ENCODE data around the gene PODNL1. TPM values are rescaled to one million over a fixed set of nuclear protein-coding genes. Genes with fewer than 3 reads are reported as not detected.

Gene PODNL1
- total RNA-seq, 2 experiments from 2014 or later = 0.34 to 0.50 TPM

GRCh38 chr19:13896227-13896626 lies 42.0 kb downstream of the PODNL1 start:
- H3K27me3 Mint-ChIP-seq = no peaks in the 10 kb centered on the region
- DNase-seq = no peak
- no peaks in the 10 kb centered on the region for H3K9me3 Mint-ChIP-seq
- ChIA-PET CTCF (no interaction called here), POLR2A (no interaction called here)
- no peak overlapping the region for H3K4me3 Mint-ChIP-seq
- no peaks in the 10 kb centered on the region for H3K36me3 Mint-ChIP-seq
- no peak overlapping the region for H3K27ac Mint-ChIP-seq
- intact Hi-C loops (cut with micrococcal nuclease) = no loop called here
- H3K4me1 Mint-ChIP-seq (ENCODE audit: low read depth) = no peaks in the 10 kb centered on the region

- H3K27ac Mint-ChIP-seq = no peak overlapping the region
- no peaks in the 10 kb centered on the region for H3K27me3 Mint-ChIP-seq
- no peaks in the 10 kb centered on the region for H3K36me3 Mint-ChIP-seq
- no peaks in the 10 kb centered on the region for H3K9me3 Mint-ChIP-seq
- H3K4me3 Mint-ChIP-seq = no peak overlapping the region
- ChIA-PET POLR2A (no interaction called here), CTCF (no interaction called here)
- DNase-seq = no peak
- intact Hi-C loops (cut with micrococcal nuclease) = no loop called here
- no peaks in the 10 kb centered on the region for H3K4me1 Mint-ChIP-seq (ENCODE audit: low read depth)
These were observed 43.7 kb downstream of the PODNL1 start for GRCh38 chr19:13894552-13894951.

- H3K4me1 Mint-ChIP-seq (ENCODE audit: low read depth) = no peaks in the 10 kb centered on the region
- H3K9me3 Mint-ChIP-seq = no peaks in the 10 kb centered on the region
- no peak for DNase-seq
- H3K36me3 Mint-ChIP-seq = no peaks in the 10 kb centered on the region
- intact Hi-C loops (cut with micrococcal nuclease) = no loop called here
- ChIA-PET CTCF (no interaction called here), POLR2A (no interaction called here)
- no peak overlapping the region for H3K27ac Mint-ChIP-seq
- no peak overlapping the region for H3K4me3 Mint-ChIP-seq
- no peaks in the 10 kb centered on the region for H3K27me3 Mint-ChIP-seq
These were observed 45.3 kb downstream of the PODNL1 start for GRCh38 chr19:13892870-13893269.

GRCh38 chr19:13890136-13890535 lies 48.1 kb downstream of the PODNL1 start:
- Mint-ChIP-seq H3K27ac (no peak overlapping the region), H3K36me3 (no peaks in the 10 kb centered on the region), H3K27me3 (no peaks in the 10 kb centered on the region), H3K4me1 (ENCODE audit: low read depth) (no peaks in the 10 kb centered on the region), H3K9me3 (no peaks in the 10 kb centered on the region), H3K4me3 (no peak overlapping the region)
- no peak for DNase-seq
- CTCF ChIA-PET = no interaction called here
- POLR2A ChIA-PET = no interaction called here
- intact Hi-C loops (cut with micrococcal nuclease) = no loop called here

DNA sequence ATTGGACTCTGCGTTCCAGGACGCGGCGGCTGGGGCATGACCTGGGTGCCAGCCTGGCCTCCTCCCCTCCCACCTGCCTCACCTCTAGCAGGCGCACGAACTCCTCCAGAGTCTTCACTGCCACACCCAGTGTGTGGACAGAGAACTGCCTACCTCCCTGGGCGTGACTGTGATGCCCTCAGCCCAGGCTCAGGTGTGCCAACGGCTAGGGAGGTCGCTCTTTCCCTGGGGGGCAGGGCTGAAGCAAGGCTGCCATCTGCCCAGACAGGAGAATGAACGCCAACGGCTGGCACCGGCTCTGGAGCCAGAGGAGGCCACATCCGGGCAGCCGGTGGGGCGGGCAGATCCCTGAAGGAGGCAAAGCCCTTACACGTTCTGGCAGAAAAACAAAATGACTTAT lies 49.9 kb downstream of the PODNL1 start:
- Mint-ChIP-seq H3K4me1 (ENCODE audit: low read depth) (no peaks in the 10 kb centered on the region), H3K9me3 (no peaks in the 10 kb centered on the region), H3K27me3 (no peaks in the 10 kb centered on the region), H3K36me3 (no peaks in the 10 kb centered on the region), H3K27ac (no peak overlapping the region), H3K4me3 (no peak overlapping the region)
- intact Hi-C loops (cut with micrococcal nuclease) = loop anchor here (10.0 kb wide), 1 partner anchor 97 kb away; no protein-coding TSS in a partner anchor
- DNase-seq = no peak
- POLR2A ChIA-PET = no interaction called here
- CTCF ChIA-PET = no interaction called here

DNA sequence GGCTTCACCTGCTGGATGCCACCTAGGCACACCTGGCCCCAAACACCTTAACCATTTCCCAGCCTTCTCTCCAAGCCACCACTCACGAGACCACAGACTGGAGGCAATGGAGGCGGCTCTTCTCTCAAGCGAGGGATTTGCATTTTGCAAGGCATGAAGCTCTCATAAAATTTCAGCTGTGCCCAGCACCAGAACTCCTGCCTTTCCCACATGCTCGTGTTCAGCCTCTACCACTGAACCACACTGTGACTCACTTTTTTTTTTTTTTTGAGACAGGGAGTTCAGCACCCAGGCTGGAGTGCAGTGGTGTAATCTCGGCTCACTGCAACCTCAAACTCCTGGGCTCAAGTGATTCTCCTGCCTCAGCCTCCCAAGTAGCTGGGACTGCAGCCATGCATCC lies 50.7 kb downstream of the PODNL1 start:
- no peak for DNase-seq
- no peak overlapping the region for H3K4me3 Mint-ChIP-seq
- H3K36me3 Mint-ChIP-seq = no peaks in the 10 kb centered on the region
- ChIA-PET POLR2A (interaction anchor here (1.0 kb wide), 1 partner anchor 18 kb away, joined by 5 read pairs; the partner anchor contains the start of genes BRME1 and CC2D1A), CTCF (interaction anchor here (1.0 to 2.2 kb wide), 3 partner anchors 144 to 185 kb away, joined by 4 to 11 read pairs (median 6); partner anchors contain the start of genes IL27RA and MISP3)
- intact Hi-C loops (cut with micrococcal nuclease) = loop anchor here (10.0 kb wide), 1 partner anchor 97 kb away; no protein-coding TSS in a partner anchor
- peaks cover 4% of the 10 kb centered on the region for H3K4me1 Mint-ChIP-seq (ENCODE audit: low read depth)
- H3K27ac Mint-ChIP-seq = no peak overlapping the region
- H3K9me3 Mint-ChIP-seq = no peaks in the 10 kb centered on the region
- H3K27me3 Mint-ChIP-seq = no peaks in the 10 kb centered on the region

DNA sequence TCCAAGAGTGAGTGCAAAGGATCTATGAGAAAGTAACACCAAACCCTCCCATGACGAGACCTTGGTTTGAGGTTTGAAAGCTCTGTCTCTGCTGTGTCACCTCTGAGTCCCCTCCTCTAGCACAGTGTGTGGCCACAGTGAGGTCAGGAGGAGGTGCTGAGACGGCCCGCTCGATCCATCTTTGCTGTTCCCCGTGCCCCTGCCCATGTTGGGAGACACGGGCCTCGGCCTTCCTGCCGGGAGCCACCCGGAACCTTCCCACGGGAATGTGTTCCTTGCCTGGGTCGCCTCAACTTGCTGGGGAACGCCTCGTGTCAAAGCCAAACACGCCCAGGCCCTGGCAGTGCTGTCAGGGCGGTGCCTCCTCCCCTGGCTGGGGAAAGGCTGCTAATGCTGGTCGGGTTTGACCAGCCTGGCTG lies 51.2 kb downstream of the PODNL1 start:
- Mint-ChIP-seq H3K4me1 (ENCODE audit: low read depth) (peaks cover 8% of the 10 kb centered on the region), H3K27ac (no peak overlapping the region), H3K27me3 (no peaks in the 10 kb centered on the region), H3K36me3 (no peaks in the 10 kb centered on the region), H3K9me3 (no peaks in the 10 kb centered on the region), H3K4me3 (no peak overlapping the region)
- POLR2A ChIA-PET = interaction anchor here (0.8 to 1.0 kb wide), 2 partner anchors 19 to 145 kb away, joined by 5 to 6 read pairs; partner anchors contain the start of genes BRME1, CC2D1A and IL27RA
- CTCF ChIA-PET = interaction anchor here (0.8 to 2.6 kb wide), 6 partner anchors 16 to 185 kb away, joined by 4 to 11 read pairs (median 6); partner anchors contain the start of genes IL27RA and MISP3
- intact Hi-C loops (cut with micrococcal nuclease) = loop anchor here (10.0 kb wide), 1 partner anchor 98 kb away; no protein-coding TSS in a partner anchor
- no peak for DNase-seq

GRCh38 chr19:13885826-13886365 lies 52.3 kb downstream of the PODNL1 start:
- Mint-ChIP-seq H3K27ac (no peak overlapping the region), H3K4me1 (ENCODE audit: low read depth) (peaks cover 20% of the 10 kb centered on the region), H3K4me3 (no peak overlapping the region), H3K9me3 (no peaks in the 10 kb centered on the region), H3K36me3 (no peaks in the 10 kb centered on the region), H3K27me3 (no peaks in the 10 kb centered on the region)
- ChIA-PET POLR2A (no interaction called here), CTCF (interaction anchor here (1.1 to 2.6 kb wide), 4 partner anchors 156 to 186 kb away, joined by 6 to 11 read pairs (median 8); partner anchors contain the start of gene MISP3)
- intact Hi-C loops (cut with micrococcal nuclease) = loop anchor here (10.0 kb wide), 1 partner anchor 99 kb away; no protein-coding TSS in a partner anchor
- no peak for DNase-seq

DNA sequence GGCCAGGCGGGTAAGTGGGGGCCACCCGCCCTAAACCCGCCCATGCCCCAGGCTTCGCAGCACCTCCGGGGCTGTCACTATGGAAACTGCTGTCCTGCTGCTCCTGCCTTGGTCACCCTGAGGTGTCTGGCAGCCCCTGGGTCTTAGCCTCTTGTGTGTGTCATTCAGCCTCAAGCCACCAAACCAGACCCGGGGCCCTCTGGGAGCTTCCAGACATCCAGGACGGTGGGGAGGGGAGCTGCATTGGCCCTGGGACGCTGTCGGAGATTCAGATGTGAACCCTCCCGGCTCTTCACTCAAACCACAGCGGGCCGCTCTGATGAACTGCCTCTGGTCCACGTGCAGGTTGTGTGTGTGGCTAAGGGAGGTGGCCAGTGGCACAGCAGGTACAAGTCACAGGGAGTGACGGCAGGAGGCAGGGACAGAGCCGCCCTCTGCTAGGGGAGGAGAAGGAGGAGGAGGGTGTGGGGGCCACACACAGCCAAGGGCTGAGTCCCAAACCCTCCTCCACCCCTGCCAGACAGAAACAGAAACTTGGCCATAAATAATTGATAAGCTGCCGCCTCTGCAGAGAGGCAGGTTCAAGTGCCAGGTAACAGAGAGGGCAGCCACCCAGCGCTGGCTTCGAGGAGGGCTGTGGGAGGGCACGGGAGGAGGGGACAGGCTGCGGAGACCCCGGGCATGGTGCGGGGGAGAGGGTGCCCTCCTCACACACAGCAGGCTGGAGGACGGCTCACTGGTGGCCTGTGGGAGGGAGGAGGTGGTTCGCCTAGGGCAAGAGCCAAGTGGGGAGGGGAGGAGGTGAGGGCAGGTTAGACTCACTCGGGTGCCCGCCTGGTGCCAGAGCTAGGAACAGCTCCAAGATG lies 53.3 kb downstream of the PODNL1 start:
- ChIA-PET CTCF (interaction anchor here (0.8 to 2.6 kb wide), 3 partner anchors 163 to 187 kb away, joined by 3 to 11 read pairs (median 10); partner anchors contain the start of gene MISP3), POLR2A (no interaction called here)
- H3K4me1 Mint-ChIP-seq (ENCODE audit: low read depth) = peaks cover 26% of the 10 kb centered on the region
- H3K27me3 Mint-ChIP-seq = no peaks in the 10 kb centered on the region
- DNase-seq = no peak
- no peak overlapping the region for H3K27ac Mint-ChIP-seq
- no peaks in the 10 kb centered on the region for H3K36me3 Mint-ChIP-seq
- H3K9me3 Mint-ChIP-seq = no peaks in the 10 kb centered on the region
- no peak overlapping the region for H3K4me3 Mint-ChIP-seq
- intact Hi-C loops (cut with micrococcal nuclease) = loop anchor here (5.0 to 10.0 kb wide), 4 partner anchors 100 to 462 kb away; partner anchors contain the start of gene IL27RA

DNA sequence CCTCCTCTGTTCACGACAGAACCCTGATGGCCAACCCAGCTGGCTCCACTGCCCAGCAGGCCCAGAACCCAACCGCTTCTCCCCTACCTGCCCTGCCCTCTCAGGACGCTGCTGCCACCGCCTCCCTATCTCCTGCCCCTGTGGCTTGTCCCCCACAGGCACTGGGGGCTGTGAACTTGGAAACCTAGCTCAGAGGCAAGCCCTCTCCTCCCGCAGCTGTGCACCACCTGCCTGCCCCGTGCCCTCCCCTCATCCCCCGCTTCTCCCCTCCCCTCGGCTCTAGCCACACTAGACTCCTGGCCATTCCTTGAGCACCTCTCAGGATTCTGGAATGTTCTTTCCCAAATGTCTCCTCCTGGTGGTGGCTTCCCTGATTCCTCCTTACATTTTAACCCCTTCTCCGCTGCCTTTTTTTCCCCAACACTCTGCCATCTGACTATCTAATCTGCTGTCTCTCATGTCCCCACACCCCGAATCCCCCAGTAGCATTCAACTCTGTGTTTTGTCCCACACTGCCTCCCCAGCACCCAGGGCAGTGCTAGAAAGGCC lies 54.6 kb downstream of the PODNL1 start:
- H3K4me1 Mint-ChIP-seq (ENCODE audit: low read depth) = peaks cover 26% of the 10 kb centered on the region
- no peaks in the 10 kb centered on the region for H3K27me3 Mint-ChIP-seq
- no peaks in the 10 kb centered on the region for H3K9me3 Mint-ChIP-seq
- H3K4me3 Mint-ChIP-seq = no peak overlapping the region
- intact Hi-C loops (cut with micrococcal nuclease) = loop anchor here (5.0 to 10.0 kb wide), 4 partner anchors 101 to 464 kb away; partner anchors contain the start of gene IL27RA
- CTCF ChIA-PET = interaction anchor here (1.2 to 5.0 kb wide), 5 partner anchors 148 to 195 kb away, joined by 3 to 65 read pairs (median 8); partner anchors contain the start of genes IL27RA and MISP3
- no peaks in the 10 kb centered on the region for H3K36me3 Mint-ChIP-seq
- no peak for DNase-seq
- no peak overlapping the region for H3K27ac Mint-ChIP-seq
- POLR2A ChIA-PET = no interaction called here

- peak; percentile 37 for DNase-seq
- Mint-ChIP-seq H3K36me3 (no peaks in the 10 kb centered on the region), H3K4me3 (no peak overlapping the region), H3K4me1 (ENCODE audit: low read depth) (peaks cover 26% of the 10 kb centered on the region), H3K27ac (no peak overlapping the region), H3K27me3 (no peaks in the 10 kb centered on the region), H3K9me3 (no peaks in the 10 kb centered on the region)
- POLR2A ChIA-PET = interaction anchor here (1.0 kb wide), 1 partner anchor 122 kb away, joined by 3 read pairs; no protein-coding TSS in a partner anchor
- intact Hi-C loops (cut with micrococcal nuclease) = loop anchor here (5.0 to 10.0 kb wide), 4 partner anchors 102 to 464 kb away; partner anchors contain the start of gene IL27RA
- CTCF ChIA-PET = interaction anchor here (1.2 to 5.0 kb wide), 9 partner anchors 20 to 549 kb away, joined by 3 to 65 read pairs (median 16); partner anchors contain the start of genes DCAF15, IL27RA and MISP3
These were observed 55.4 kb downstream of the PODNL1 start for GRCh38 chr19:13882836-13883235.
